Activated naive CD4-positive, alpha-beta T cell treated with anti-CD3 and anti-CD28 coated beads, Interleukin-2, amount 50 U/mL, for 24 hours (primary cell): ENCODE measurements around the gene DPYSL4.
"Not testable (repeated sequence)": the region's sequence is repeated elsewhere in the genome, so short reads cannot be mapped to it uniquely, and the experiment has no call there.

Source experiments
- H3K27ac Mint-ChIP-seq: one replicate; pipeline ENCODE4 v1.8.0; 2021; ENCODE audit warnings: mild to moderate bottlenecking, mixed read lengths
- H3K27me3 Mint-ChIP-seq: one replicate; pipeline ENCODE4 v1.8.0; 2021; ENCODE audit warnings: mixed read lengths
- H3K36me3 Mint-ChIP-seq: one replicate; pipeline ENCODE4 v1.8.0; 2021; ENCODE audit warnings: mixed read lengths
- H3K4me1 Mint-ChIP-seq: one replicate; pipeline ENCODE4 v1.8.0; 2021; ENCODE audit warnings: mixed read lengths
- H3K4me3 Mint-ChIP-seq: one replicate; pipeline ENCODE4 v1.8.0; 2021; ENCODE audit warnings: mild to moderate bottlenecking, mixed read lengths
- H3K9me3 Mint-ChIP-seq: one replicate; pipeline ENCODE4 v1.8.0; 2021; ENCODE audit warnings: mixed read lengths

The DPYSL4 gene

GRCh38 chr10:132158122-132158741 is 28.5 kb upstream of the DPYSL4 start:
- Mint-ChIP-seq H3K9me3 (no peaks in the 10 kb centered on the region), H3K27me3 (no peaks in the 10 kb centered on the region), H3K27ac (peak overlapping the region; percentile 18), H3K4me3 (no peak overlapping the region), H3K4me1 (peaks cover 23% of the 10 kb centered on the region), H3K36me3 (no peaks in the 10 kb centered on the region)

GRCh38 chr10:132158823-132159222 is 27.9 kb upstream of the DPYSL4 start:
- no peaks in the 10 kb centered on the region for H3K36me3 Mint-ChIP-seq
- no peaks in the 10 kb centered on the region for H3K9me3 Mint-ChIP-seq
- H3K4me1 Mint-ChIP-seq, result peaks cover 28% of the 10 kb centered on the region
- no peaks in the 10 kb centered on the region for H3K27me3 Mint-ChIP-seq
- no peak overlapping the region for H3K27ac Mint-ChIP-seq
- no peak overlapping the region for H3K4me3 Mint-ChIP-seq

GRCh38 chr10:132159302-132160230 is 27.2 kb upstream of the DPYSL4 start:
- H3K9me3 Mint-ChIP-seq, H3K27me3 Mint-ChIP-seq, H3K27ac Mint-ChIP-seq, H3K36me3 Mint-ChIP-seq, H3K4me3 Mint-ChIP-seq: not testable (repeated sequence)
- H3K4me1 Mint-ChIP-seq, result peaks cover 33% of the 10 kb centered on the region

- H3K9me3 Mint-ChIP-seq, H3K27me3 Mint-ChIP-seq, H3K36me3 Mint-ChIP-seq, H3K27ac Mint-ChIP-seq, H3K4me3 Mint-ChIP-seq: not testable (repeated sequence)
- peaks cover 34% of the 10 kb centered on the region for H3K4me1 Mint-ChIP-seq
These were observed 26.5 kb upstream of the DPYSL4 start for GRCh38 chr10:132160231-132160630.

- not testable (repeated sequence) for H3K27ac Mint-ChIP-seq, H3K4me3 Mint-ChIP-seq, H3K27me3 Mint-ChIP-seq, H3K9me3 Mint-ChIP-seq, H3K36me3 Mint-ChIP-seq
- peaks cover 34% of the 10 kb centered on the region for H3K4me1 Mint-ChIP-seq
These were observed 25.7 kb upstream of the DPYSL4 start for GRCh38 chr10:132160834-132161622.

GRCh38 chr10:132162021-132162531 is 24.7 kb upstream of the DPYSL4 start:
- Mint-ChIP-seq H3K27me3 (no peaks in the 10 kb centered on the region), H3K27ac (peak overlapping the region; percentile 13), H3K9me3 (no peaks in the 10 kb centered on the region), H3K36me3 (no peaks in the 10 kb centered on the region), H3K4me3 (peak overlapping the region; percentile 9), H3K4me1 (peaks cover 38% of the 10 kb centered on the region)

- Mint-ChIP-seq H3K4me3 (peak overlapping the region; percentile 9), H3K27ac (no peak overlapping the region), H3K9me3 (no peaks in the 10 kb centered on the region), H3K4me1 (peaks cover 38% of the 10 kb centered on the region), H3K27me3 (no peaks in the 10 kb centered on the region), H3K36me3 (no peaks in the 10 kb centered on the region)
These were observed 24.0 kb upstream of the DPYSL4 start for GRCh38 chr10:132162590-132163277.

GRCh38 chr10:132163278-132163765 is 23.4 kb upstream of the DPYSL4 start:
- H3K27ac Mint-ChIP-seq, result no peak overlapping the region
- H3K4me1 Mint-ChIP-seq, result peaks cover 35% of the 10 kb centered on the region
- no peak overlapping the region for H3K4me3 Mint-ChIP-seq
- H3K9me3 Mint-ChIP-seq, result no peaks in the 10 kb centered on the region
- H3K27me3 Mint-ChIP-seq, result no peaks in the 10 kb centered on the region
- no peaks in the 10 kb centered on the region for H3K36me3 Mint-ChIP-seq

- no peaks in the 10 kb centered on the region for H3K36me3 Mint-ChIP-seq
- H3K9me3 Mint-ChIP-seq, result no peaks in the 10 kb centered on the region
- H3K4me3 Mint-ChIP-seq, result no peak overlapping the region
- H3K4me1 Mint-ChIP-seq, result peaks cover 33% of the 10 kb centered on the region
- H3K27me3 Mint-ChIP-seq, result no peaks in the 10 kb centered on the region
- H3K27ac Mint-ChIP-seq, result no peak overlapping the region
These were observed 22.8 kb upstream of the DPYSL4 start for GRCh38 chr10:132163826-132164515.

- Mint-ChIP-seq H3K9me3 (no peaks in the 10 kb centered on the region), H3K4me3 (no peak overlapping the region), H3K4me1 (peaks cover 28% of the 10 kb centered on the region), H3K27ac (peak overlapping the region; percentile 63), H3K36me3 (no peaks in the 10 kb centered on the region), H3K27me3 (no peaks in the 10 kb centered on the region)
These were observed 21.9 kb upstream of the DPYSL4 start for GRCh38 chr10:132164761-132165278.

- H3K27me3 Mint-ChIP-seq, result no peaks in the 10 kb centered on the region
- H3K36me3 Mint-ChIP-seq, result no peaks in the 10 kb centered on the region
These were observed 21.2 kb upstream of the DPYSL4 start for GRCh38 chr10:132165416-132165980.

GRCh38 chr10:132166216-132166950 is 20.4 kb upstream of the DPYSL4 start:
- no peaks in the 10 kb centered on the region for H3K27me3 Mint-ChIP-seq
- peak overlapping the region; percentile 43 for H3K27ac Mint-ChIP-seq
- H3K36me3 Mint-ChIP-seq, result no peaks in the 10 kb centered on the region
- H3K9me3 Mint-ChIP-seq, result no peaks in the 10 kb centered on the region
- peaks cover 28% of the 10 kb centered on the region for H3K4me1 Mint-ChIP-seq
- H3K4me3 Mint-ChIP-seq, result no peak overlapping the region

More at GRCh38 chr10:132165416-132165980, 21.2 kb upstream of the DPYSL4 start:
- Mint-ChIP-seq H3K4me1 (peaks cover 28% of the 10 kb centered on the region), H3K4me3 (no peak overlapping the region), H3K9me3 (no peaks in the 10 kb centered on the region), H3K27ac (no peak overlapping the region)

GRCh38 chr10:132167041-132167674 is 19.6 kb upstream of the DPYSL4 start:
- Mint-ChIP-seq H3K36me3 (no peaks in the 10 kb centered on the region), H3K4me1 (peaks cover 26% of the 10 kb centered on the region), H3K4me3 (no peak overlapping the region), H3K27ac (peak overlapping the region; percentile 43), H3K9me3 (no peaks in the 10 kb centered on the region), H3K27me3 (no peaks in the 10 kb centered on the region)
